Caco-2 (cell line): Measurements from ENCODE around the gene THSD7A. TPM values are rescaled to one million over a fixed set of nuclear protein-coding genes. Genes with fewer than 3 reads are reported as not detected.

Experiments
- BruUV-seq: library from RNA; stranded (reverse); fragments of 400-500 nt; replicated peaks from 2 replicates; lab custom pipeline; 2021; lab: Mats Ljungman, UMichigan
- CTCF ChIA-PET: fragments of 300-600 bp; sonication (Branson Sonifier 250); formaldehyde crosslinking; loops from one replicate; lab custom pipeline; 2022; ENCODE audit warnings: antibody characterized with exemption; lab: Charles Lee
- POLR2A ChIA-PET: fragments of 300-600 bp; sonication (Branson Sonifier 250); formaldehyde crosslinking; loops from one replicate; lab custom pipeline; 2022; ENCODE audit warnings: antibody characterized with exemption; lab: Charles Lee
- DNase-seq, 2 experiments: peaks; one replicate each; pipeline versions ENCODE4 v3.0.0 to v3.0.0-alpha.2; 2020 to 2022
- H3K27me3 ChIP-seq: replicated peaks from 2 replicates; pipeline ENCODE4 v1.6.0; 2011; ENCODE audit warnings: low read length; ENCODE audit not compliant: control insufficient read depth, insufficient read depth
- H3K36me3 ChIP-seq: 2 replicates; pipeline ENCODE4 v1.5.1; 2011; ENCODE audit warnings: low read length; ENCODE audit not compliant: control insufficient read depth, insufficient read depth
- H3K4me1 ChIP-seq: fragments of 250-450 bp; sonication (Bioruptor Pico); 2 replicates; pipeline ENCODE4 v1.5.1; 2020; ENCODE audit warnings: mild to moderate bottlenecking
- H3K4me3 ChIP-seq: 2 replicates; pipeline ENCODE4 v1.5.1; 2011; ENCODE audit warnings: low read depth, mild to moderate bottlenecking, control low read depth, low read length
- H3K9me3 ChIP-seq: fragments of 250-450 bp; sonication (Bioruptor Pico); 2 replicates; pipeline ENCODE4 v1.5.1; 2020; ENCODE audit warnings: mild to moderate bottlenecking, moderate library complexity
- H3K27ac Mint-ChIP-seq: one replicate; pipeline ENCODE4 v1.8.0; 2022; ENCODE audit warnings: mixed read lengths; ENCODE audit not compliant: unreplicated experiment
- H3K27me3 Mint-ChIP-seq: one replicate; pipeline ENCODE4 v1.8.0; 2022; ENCODE audit warnings: mixed read lengths; ENCODE audit not compliant: insufficient read depth, unreplicated experiment
- H3K36me3 Mint-ChIP-seq: one replicate; pipeline ENCODE4 v1.8.0; 2022; ENCODE audit warnings: mild to moderate bottlenecking, mixed read lengths; ENCODE audit not compliant: insufficient read depth, unreplicated experiment
- H3K4me1 Mint-ChIP-seq: one replicate; pipeline ENCODE4 v1.8.0; 2022; ENCODE audit warnings: low read depth, mixed read lengths; ENCODE audit not compliant: unreplicated experiment
- H3K4me3 Mint-ChIP-seq: one replicate; pipeline ENCODE4 v1.8.0; 2022; ENCODE audit warnings: mild to moderate bottlenecking, moderate library complexity, mixed read lengths; ENCODE audit not compliant: unreplicated experiment
- H3K9me3 Mint-ChIP-seq: one replicate; pipeline ENCODE4 v1.8.0; 2022; ENCODE audit warnings: mixed read lengths; ENCODE audit not compliant: unreplicated experiment
- CTCF ChIP-seq, 2 experiments: fragments of 200-600 bp in 1 of 2; IDR thresholded peaks; 1 replicate in 1 of 2; 2 replicates in 1 of 2; pipeline versions ENCODE4 v1.5.1 to v1.8.0; 2011 to 2022; ENCODE audit warnings: antibody characterized with exemption in 1 of 2, control low read depth in 1 of 2, inconsistent platforms in 1 of 2, low read depth in 1 of 2, low read length in 1 of 2, mild to moderate bottlenecking in 1 of 2, moderate library complexity in 1 of 2; ENCODE audit not compliant: insufficient read depth in 1 of 2, severe bottlenecking in 1 of 2, unreplicated experiment in 1 of 2
- intact Hi-C: fragments of 100-400 bp; cut with micrococcal nuclease; formaldehyde crosslinking; loops from one replicate; pipeline ENCODE4 v1.10.0; 2022; ENCODE audit not compliant: unreplicated experiment
- total RNA-seq: library from RNA; stranded (reverse); gene quantifications from 2 replicates; pipeline ENCODE4 v1.2.3, GENCODE V29; 2022

THSD7A gene
- total RNA-seq, 1 experiment from 2014 or later = 0.05 TPM

- no peaks in the 10 kb centered on the region for H3K4me1 Mint-ChIP-seq
- DNase-seq = no peak
- no peak overlapping the region for H3K4me3 Mint-ChIP-seq
- Histone ChIP-seq H3K9me3 (no peaks in the 10 kb centered on the region), H3K4me3 (no peak overlapping the region), H3K4me1 (no peaks in the 10 kb centered on the region), H3K36me3 (no peaks in the 10 kb centered on the region), H3K27me3 (no peaks in the 10 kb centered on the region)
- no peak for TF ChIP-seq CTCF (IDR thresholded peaks at IDR 0.05; ENCODE audit: insufficient read depth in 1 of 2, low read depth in 1 of 2, low read length in 1 of 2, severe bottlenecking in 1 of 2, unreplicated experiment in 1 of 2)
- no peaks in the 10 kb centered on the region for H3K27me3 Mint-ChIP-seq
- POLR2A ChIA-PET = no interaction called here
- intact Hi-C loops = no loop called here
- CTCF ChIA-PET = no interaction called here
- H3K9me3 Mint-ChIP-seq = no peaks in the 10 kb centered on the region
- no peak overlapping the region for H3K27ac Mint-ChIP-seq
- no peaks in the 10 kb centered on the region for H3K36me3 Mint-ChIP-seq
- no TSS peak for BruUV-seq
These were observed 367.4 kb downstream of the THSD7A start for GRCh38 chr7:11464624-11465023.

- no peak overlapping the region for H3K4me3 ChIP-seq
- no peak for TF ChIP-seq CTCF (IDR thresholded peaks at IDR 0.05; ENCODE audit: insufficient read depth in 1 of 2, low read depth in 1 of 2, low read length in 1 of 2, severe bottlenecking in 1 of 2, unreplicated experiment in 1 of 2)
- H3K27ac Mint-ChIP-seq = no peak overlapping the region
- no peaks in the 10 kb centered on the region for H3K4me1 ChIP-seq
- BruUV-seq = no TSS peak
- no peaks in the 10 kb centered on the region for H3K4me1 Mint-ChIP-seq
- POLR2A ChIA-PET = no interaction called here
- intact Hi-C loops = no loop called here
- peaks cover 3% of the 10 kb centered on the region for H3K27me3 Mint-ChIP-seq
- CTCF ChIA-PET = no interaction called here
- no peaks in the 10 kb centered on the region for H3K9me3 ChIP-seq
- no peaks in the 10 kb centered on the region for H3K36me3 ChIP-seq
- no peaks in the 10 kb centered on the region for H3K27me3 ChIP-seq
- H3K36me3 Mint-ChIP-seq = no peaks in the 10 kb centered on the region
- H3K4me3 Mint-ChIP-seq = no peak overlapping the region
- DNase-seq = no peak
- H3K9me3 Mint-ChIP-seq = no peaks in the 10 kb centered on the region
These were observed 370.1 kb downstream of the THSD7A start for GRCh38 chr7:11461946-11462345.

GRCh38 chr7:11458736-11459483 lies 373.1 kb downstream of the THSD7A start:
- H3K27me3 Mint-ChIP-seq = peaks cover 3% of the 10 kb centered on the region
- intact Hi-C loops = no loop called here
- no peaks in the 10 kb centered on the region for H3K4me1 Mint-ChIP-seq
- no TSS peak for BruUV-seq
- H3K36me3 Mint-ChIP-seq = no peaks in the 10 kb centered on the region
- H3K4me1 ChIP-seq = no peaks in the 10 kb centered on the region
- no peak for DNase-seq
- H3K36me3 ChIP-seq = no peaks in the 10 kb centered on the region
- ChIA-PET POLR2A (no interaction called here), CTCF (no interaction called here)
- H3K9me3 Mint-ChIP-seq = no peaks in the 10 kb centered on the region
- H3K9me3 ChIP-seq = no peaks in the 10 kb centered on the region
- H3K4me3 Mint-ChIP-seq = no peak overlapping the region
- TF ChIP-seq CTCF (IDR thresholded peaks at IDR 0.05; ENCODE audit: insufficient read depth in 1 of 2, low read depth in 1 of 2, low read length in 1 of 2, severe bottlenecking in 1 of 2, unreplicated experiment in 1 of 2) = no peak
- H3K27ac Mint-ChIP-seq = no peak overlapping the region
- no peak overlapping the region for H3K4me3 ChIP-seq
- no peaks in the 10 kb centered on the region for H3K27me3 ChIP-seq
